ENCODE data around the gene BAIAP2.

DNA sequence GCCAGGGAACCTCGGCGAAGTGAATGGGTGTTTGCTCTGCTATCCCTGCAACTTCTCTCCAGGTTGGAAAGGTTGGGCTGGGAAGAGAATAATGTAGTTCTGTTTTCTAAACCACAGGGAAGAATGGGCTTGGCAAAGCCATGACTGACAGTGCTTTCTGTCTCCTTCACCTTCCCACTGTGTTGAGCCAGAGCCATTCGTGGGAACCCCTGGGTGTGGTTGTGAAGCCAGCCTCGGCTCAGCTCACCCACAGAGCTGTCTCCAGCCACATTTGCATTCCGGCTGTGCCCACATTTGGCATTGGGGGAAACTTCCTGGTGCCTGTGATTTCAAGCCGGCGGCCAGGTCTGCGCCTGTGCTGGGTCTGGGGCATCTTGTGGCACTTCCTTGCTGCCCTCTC lies 39.9 kb downstream of the BAIAP2 start:
- TF ChIP-seq EZH2 (IDR thresholded peaks at IDR 0.05) = no peak
- TF ChIP-seq POLR2AphosphoS5 (IDR thresholded peaks at IDR 0.05; ENCODE audit: borderline replicate concordance, low read depth, low read length) = no peak
- no peak for TF ChIP-seq FOXP2 (optimal IDR thresholded peaks at IDR 0.05; ENCODE audit: control extremely low read depth, extremely low read length, insufficient read depth)
